Naive thymus-derived CD8-positive, alpha-beta T cell (primary cell): ENCODE data around the gene CLIP4. TPM values are rescaled to one million over a fixed set of nuclear protein-coding genes. Genes with fewer than 3 reads are reported as not detected.

Experiments
- ATAC-seq, 2 donors: fragments of 150-1000 bp; cut with Tn5 transposase in 1 of 2; sonication (Bioruptor Pico), chemical (Tn5 transposase) in 1 of 2; 1 replicate in 1 of 2; 2 replicates in 1 of 2; pipeline ENCODE4 v1.10.0; 2021; ENCODE audit warnings: mild to moderate bottlenecking in 2 of 2, moderate library complexity in 2 of 2
- POLR2A ChIA-PET: fragments of 350-600 bp; sonication (Branson Sonifier 250); formaldehyde crosslinking; loops from one replicate; lab custom pipeline; 2021; ENCODE audit warnings: antibody characterized with exemption; lab: Charles Lee
- DNase-seq, 10 donors: peaks; one replicate each; pipeline versions ENCODE4 v3.0.0 to v3.0.0-alpha.2; 2020 to 2022
- H3K27ac Mint-ChIP-seq, 10 donors: one replicate each; pipeline ENCODE4 v1.8.0; 2020 to 2022; ENCODE audit warnings: mild to moderate bottlenecking in 10 of 10, mixed read lengths in 10 of 10, moderate library complexity in 4 of 10, inconsistent platforms in 1 of 10
- H3K27me3 Mint-ChIP-seq, 5 donors: one replicate each; pipeline ENCODE4 v1.8.0; 2021 to 2022; ENCODE audit warnings: mixed read lengths in 5 of 5
- H3K36me3 Mint-ChIP-seq, 3 donors: one replicate each; pipeline ENCODE4 v1.8.0; 2020 to 2022; ENCODE audit warnings: mixed read lengths in 3 of 3, mild to moderate bottlenecking in 2 of 3, inconsistent platforms in 1 of 3
- H3K4me1 Mint-ChIP-seq, 4 donors: one replicate each; pipeline ENCODE4 v1.8.0; 2021 to 2022; ENCODE audit warnings: mixed read lengths in 4 of 4
- H3K4me3 Mint-ChIP-seq, 10 donors: one replicate each; pipeline ENCODE4 v1.8.0; 2020 to 2022; ENCODE audit warnings: mild to moderate bottlenecking in 10 of 10, mixed read lengths in 10 of 10, moderate library complexity in 6 of 10, inconsistent platforms in 1 of 10
- H3K9me3 Mint-ChIP-seq, 9 donors: one replicate each; pipeline ENCODE4 v1.8.0; 2020 to 2022; ENCODE audit warnings: mixed read lengths in 9 of 9, mild to moderate bottlenecking in 3 of 9, inconsistent platforms in 1 of 9, moderate library complexity in 1 of 9
- polyA plus RNA-seq, 3 donors: library from polyadenylated mRNA; unstranded; fragments of 300-500 nt; fragmentation: Illumina TruSeq; gene quantifications; one replicate each; pipeline ENCODE4 v1.2.3, GENCODE V29; 2021
- total RNA-seq, 8 experiments: library from RNA in 2 of 8; stranded (reverse) in 2 of 8; gene quantifications; one replicate each; pipeline ENCODE4 v1.2.3 and lab custom pipeline; 2021 to 2026

Gene CLIP4
- total and polyA plus RNA-seq, 5 experiments from 2014 or later = 18.7 to 59.0 (median 20.6) TPM

DNA sequence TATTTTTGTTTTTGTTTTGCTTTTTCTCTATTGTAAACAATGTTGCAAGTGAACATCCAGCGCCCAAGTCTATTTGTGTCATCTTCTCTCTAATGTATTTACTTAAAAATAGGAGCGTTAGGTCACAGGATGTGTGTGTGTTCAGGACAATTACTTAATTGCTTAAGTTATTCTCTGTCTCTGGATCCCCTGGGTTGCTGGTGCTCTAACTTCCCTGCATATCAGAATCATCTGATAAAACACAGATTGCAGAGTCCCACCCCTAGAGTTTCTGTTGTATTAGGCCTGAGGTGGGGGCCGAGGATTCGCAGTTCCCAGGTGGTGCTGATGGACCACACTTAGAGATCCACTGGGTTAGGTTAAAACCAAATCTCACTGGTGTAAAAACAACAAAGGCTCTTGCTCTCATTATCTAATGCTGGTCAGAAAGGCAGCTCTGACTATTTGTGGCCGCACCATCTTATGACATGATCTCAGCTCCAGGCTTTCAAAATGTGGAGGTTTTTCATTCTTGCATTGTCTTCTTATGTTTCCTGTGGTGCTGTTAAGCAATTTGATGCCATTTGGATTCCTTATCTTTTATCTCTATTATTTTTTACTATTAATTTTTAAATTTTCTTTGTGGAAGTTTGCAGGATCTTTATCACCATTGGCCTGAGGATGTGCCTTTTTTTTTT is 87.7 kb downstream of the CLIP4 start:
- no peak overlapping the region for H3K27ac Mint-ChIP-seq
- H3K4me3 Mint-ChIP-seq = no peak overlapping the region
- H3K36me3 Mint-ChIP-seq = peaks cover 0 to 31% (median 0%) of the 10 kb centered on the region in 3 donors
- POLR2A ChIA-PET = no interaction called here
- H3K27me3 Mint-ChIP-seq = no peaks in the 10 kb centered on the region
- DNase-seq = no peak
- no peaks in the 10 kb centered on the region for H3K9me3 Mint-ChIP-seq
- no peak for ATAC-seq
- peaks cover 0 to 2% (median 0%) of the 10 kb centered on the region in 4 donors for H3K4me1 Mint-ChIP-seq

DNA sequence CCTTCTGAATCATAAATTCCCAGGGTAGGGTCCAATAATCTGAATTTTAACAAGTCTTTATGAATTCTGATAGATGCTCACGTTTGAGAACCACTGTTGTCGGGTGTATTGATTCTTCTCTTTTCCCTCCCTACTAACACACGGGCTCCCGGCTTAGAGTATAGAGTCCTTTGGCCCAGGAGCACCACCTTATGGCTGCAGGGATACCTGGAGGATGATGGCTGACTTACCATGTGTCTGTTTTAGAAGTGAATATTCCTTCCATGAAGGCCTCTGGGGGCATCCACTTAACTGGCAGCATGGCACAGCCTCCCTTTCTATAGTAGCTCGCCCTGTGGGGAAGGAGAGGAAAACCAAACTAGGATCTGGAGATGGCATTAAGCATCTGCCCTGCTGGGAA is 91.7 kb downstream of the CLIP4 start:
- peaks cover 0 to 2% (median under 1%) of the 10 kb centered on the region in 4 donors for H3K4me1 Mint-ChIP-seq
- H3K27ac Mint-ChIP-seq = peak overlapping the region in 2 of 10 donors; percentile 39 to 41
- peaks cover 0 to 33% (median 3%) of the 10 kb centered on the region in 3 donors for H3K36me3 Mint-ChIP-seq
- H3K27me3 Mint-ChIP-seq = no peaks in the 10 kb centered on the region
- no peak overlapping the region for H3K4me3 Mint-ChIP-seq
- ATAC-seq (no peak), DNase-seq (no peak)
- POLR2A ChIA-PET = no interaction called here
- H3K9me3 Mint-ChIP-seq = no peaks in the 10 kb centered on the region

DNA sequence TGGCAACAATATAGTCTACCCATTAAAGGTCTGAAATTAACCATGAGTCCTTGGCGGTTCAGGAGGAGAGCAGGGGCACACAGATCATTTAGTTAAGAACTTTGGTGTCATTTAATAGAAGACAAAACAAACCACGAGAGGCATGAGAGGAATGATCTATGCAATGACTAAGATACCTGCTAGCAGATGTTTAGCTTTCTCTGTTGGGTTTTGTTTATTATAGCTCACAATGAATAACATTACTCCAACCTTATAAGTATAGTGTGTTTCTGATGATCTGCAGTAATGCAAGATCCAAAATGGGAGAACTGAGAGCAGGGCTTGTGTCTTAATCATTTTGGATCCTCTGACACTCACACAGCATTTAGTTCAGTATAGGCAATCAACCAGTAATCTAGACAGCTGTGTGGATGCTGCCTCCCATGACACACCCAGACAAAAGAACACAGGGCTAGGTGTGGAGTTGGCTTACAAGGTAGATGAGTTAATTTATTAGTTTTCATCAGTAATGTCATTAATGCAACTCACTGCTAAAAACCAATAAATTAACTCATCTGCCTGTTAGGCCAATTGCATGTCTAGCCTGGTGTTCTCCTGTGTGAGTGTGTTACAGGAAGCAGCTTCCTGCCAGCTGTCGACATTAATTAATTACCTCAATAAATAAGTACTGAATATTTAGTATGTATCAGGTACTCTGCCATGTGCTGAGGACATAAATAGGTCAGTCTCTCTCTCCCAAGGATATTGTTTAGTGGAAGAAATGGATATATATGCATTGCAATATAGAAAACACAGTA is 92.3 kb downstream of the CLIP4 start:
- no peak for ATAC-seq
- peak overlapping the region in 2 of 10 donors; percentile 21 to 41 for H3K27ac Mint-ChIP-seq
- H3K4me3 Mint-ChIP-seq = no peak overlapping the region

GRCh38 chr2:29209551-29209950 is 94.3 kb downstream of the CLIP4 start:
- DNase-seq (no peak), ATAC-seq (no peak)
- Mint-ChIP-seq H3K4me3 (no peak overlapping the region), H3K36me3 (peaks cover 0 to 21% (median 3%) of the 10 kb centered on the region in 3 donors), H3K4me1 (peaks cover 0 to 6% (median 3%) of the 10 kb centered on the region in 4 donors), H3K9me3 (no peaks in the 10 kb centered on the region), H3K27me3 (no peaks in the 10 kb centered on the region), H3K27ac (no peak overlapping the region)
- POLR2A ChIA-PET = no interaction called here

More for the DNA sequence above, 92.3 kb downstream of the CLIP4 start:
- H3K27me3 Mint-ChIP-seq = no peaks in the 10 kb centered on the region
- H3K9me3 Mint-ChIP-seq = no peaks in the 10 kb centered on the region
- DNase-seq = no peak
- H3K36me3 Mint-ChIP-seq = peaks cover 0 to 32% (median 3%) of the 10 kb centered on the region in 3 donors
- peaks cover 0 to 5% (median 1%) of the 10 kb centered on the region in 4 donors for H3K4me1 Mint-ChIP-seq
- POLR2A ChIA-PET = no interaction called here

DNA sequence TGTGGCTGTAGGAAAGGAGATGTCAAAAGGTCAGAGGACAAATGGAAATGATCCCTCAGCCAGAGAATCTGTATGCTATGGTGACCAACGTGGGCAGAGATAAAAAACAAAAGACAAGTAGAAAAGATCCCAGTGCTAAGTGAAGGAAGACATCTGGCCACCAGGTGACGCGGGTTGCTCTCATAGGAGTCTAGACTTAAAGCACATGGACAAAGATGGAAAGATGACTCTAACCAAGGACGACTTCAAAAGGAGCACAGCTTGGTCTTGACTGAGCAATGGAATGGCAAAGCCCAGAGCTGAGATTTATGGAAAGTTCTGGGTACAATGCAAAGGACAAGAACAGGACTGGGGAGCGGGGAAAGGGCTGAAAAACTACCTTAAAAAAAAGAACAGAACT is 96.8 kb downstream of the CLIP4 start:
- DNase-seq = no peak
- Mint-ChIP-seq H3K4me1 (peaks cover 0 to 6% (median 2%) of the 10 kb centered on the region in 4 donors), H3K4me3 (no peak overlapping the region), H3K27me3 (no peaks in the 10 kb centered on the region), H3K27ac (no peak overlapping the region), H3K9me3 (no peaks in the 10 kb centered on the region), H3K36me3 (peaks cover 0 to 9% (median 3%) of the 10 kb centered on the region in 3 donors)
- ATAC-seq = no peak
- POLR2A ChIA-PET = no interaction called here

- Mint-ChIP-seq H3K27ac (peak overlapping the region in 3 of 10 donors; percentile 49 to 73 (median 66)), H3K4me1 (peaks cover 0 to 6% (median 2%) of the 10 kb centered on the region in 4 donors), H3K9me3 (no peaks in the 10 kb centered on the region), H3K36me3 (peaks cover 0 to 3% (median 0%) of the 10 kb centered on the region in 3 donors), H3K4me3 (no peak overlapping the region), H3K27me3 (no peaks in the 10 kb centered on the region)
- no peak for DNase-seq
- POLR2A ChIA-PET = no interaction called here
- no peak for ATAC-seq
Measured at GRCh38 chr2:29213888-29214291, 98.7 kb downstream of the CLIP4 start.

- Mint-ChIP-seq H3K4me3 (no peak overlapping the region), H3K9me3 (no peaks in the 10 kb centered on the region), H3K27ac (no peak overlapping the region), H3K4me1 (peaks cover 0 to 6% (median 2%) of the 10 kb centered on the region in 4 donors), H3K36me3 (peaks cover 0 to 3% (median 0%) of the 10 kb centered on the region in 3 donors), H3K27me3 (no peaks in the 10 kb centered on the region)
- no peak for DNase-seq
- no peak for ATAC-seq
- POLR2A ChIA-PET = no interaction called here
Measured at GRCh38 chr2:29215073-29215472, 99.9 kb downstream of the CLIP4 start.

DNA sequence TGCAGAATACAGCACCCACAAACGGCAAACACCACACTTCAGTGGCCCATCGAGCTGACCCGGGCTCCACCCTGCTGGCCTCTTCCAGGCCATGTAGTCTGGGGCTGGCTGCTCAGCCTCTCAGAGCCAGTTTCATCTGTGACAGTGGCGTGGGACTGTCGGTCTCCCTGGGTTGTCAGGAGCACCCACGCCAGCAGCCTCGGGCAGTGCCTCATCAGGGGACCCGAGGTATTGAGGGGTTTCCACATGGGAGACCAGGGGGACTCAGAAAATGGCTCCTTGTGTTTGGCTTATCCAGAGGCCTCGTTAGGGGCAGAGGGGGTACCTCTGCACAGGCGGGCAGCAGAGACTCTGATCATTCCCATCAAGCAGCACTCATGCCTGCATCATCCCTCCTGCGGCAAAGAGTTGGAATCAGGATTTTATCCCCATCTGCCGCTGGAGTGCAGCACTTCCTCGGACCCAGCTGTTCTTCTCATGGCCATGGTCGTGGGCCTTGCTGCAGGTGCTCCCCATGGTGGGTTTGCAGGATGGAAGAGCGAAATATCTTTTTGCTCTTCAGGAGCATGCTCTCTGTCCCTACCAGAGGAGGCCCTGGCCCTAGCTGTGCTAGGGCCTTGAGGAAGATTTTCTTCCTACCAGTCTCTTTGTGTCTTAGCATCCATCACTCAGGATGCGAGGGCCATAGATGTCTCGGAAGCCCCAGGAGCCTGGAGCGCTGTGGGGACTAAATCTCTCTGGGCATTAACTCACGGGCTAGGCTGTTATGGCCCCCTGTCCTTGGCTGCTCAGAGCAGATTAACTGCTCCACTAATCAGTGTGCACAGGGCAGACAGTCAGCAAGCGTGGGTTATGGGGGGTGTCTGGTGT is 100.8 kb downstream of the CLIP4 start:
- POLR2A ChIA-PET = no interaction called here

GRCh38 chr2:29216609-29216909 is 101.3 kb downstream of the CLIP4 start:
- Mint-ChIP-seq H3K4me1 (peaks cover 0 to 6% (median 2%) of the 10 kb centered on the region in 4 donors), H3K4me3 (no peak overlapping the region), H3K36me3 (peaks cover 0 to 3% (median 0%) of the 10 kb centered on the region in 3 donors), H3K27me3 (no peaks in the 10 kb centered on the region), H3K9me3 (no peaks in the 10 kb centered on the region), H3K27ac (no peak overlapping the region)
- DNase-seq = no peak
- POLR2A ChIA-PET = no interaction called here
- ATAC-seq = no peak

More for the DNA sequence above, 100.8 kb downstream of the CLIP4 start:
- Mint-ChIP-seq H3K9me3 (no peaks in the 10 kb centered on the region), H3K36me3 (peaks cover 0 to 3% (median 0%) of the 10 kb centered on the region in 3 donors), H3K27ac (no peak overlapping the region), H3K4me3 (no peak overlapping the region), H3K4me1 (peaks cover 0 to 6% (median 2%) of the 10 kb centered on the region in 4 donors), H3K27me3 (no peaks in the 10 kb centered on the region)
- no peak for DNase-seq
- ATAC-seq = no peak

GRCh38 chr2:29218071-29218470 is 102.9 kb downstream of the CLIP4 start:
- Mint-ChIP-seq H3K4me1 (peaks cover 0 to 4% (median under 1%) of the 10 kb centered on the region in 4 donors), H3K27ac (peak overlapping the region in 1 of 10 donors; percentile 7), H3K4me3 (no peak overlapping the region), H3K36me3 (no peaks in the 10 kb centered on the region), H3K9me3 (no peaks in the 10 kb centered on the region), H3K27me3 (no peaks in the 10 kb centered on the region)
- DNase-seq (peak in 1 of 10 donors; percentile 14), ATAC-seq (no peak)
- POLR2A ChIA-PET = no interaction called here

DNA sequence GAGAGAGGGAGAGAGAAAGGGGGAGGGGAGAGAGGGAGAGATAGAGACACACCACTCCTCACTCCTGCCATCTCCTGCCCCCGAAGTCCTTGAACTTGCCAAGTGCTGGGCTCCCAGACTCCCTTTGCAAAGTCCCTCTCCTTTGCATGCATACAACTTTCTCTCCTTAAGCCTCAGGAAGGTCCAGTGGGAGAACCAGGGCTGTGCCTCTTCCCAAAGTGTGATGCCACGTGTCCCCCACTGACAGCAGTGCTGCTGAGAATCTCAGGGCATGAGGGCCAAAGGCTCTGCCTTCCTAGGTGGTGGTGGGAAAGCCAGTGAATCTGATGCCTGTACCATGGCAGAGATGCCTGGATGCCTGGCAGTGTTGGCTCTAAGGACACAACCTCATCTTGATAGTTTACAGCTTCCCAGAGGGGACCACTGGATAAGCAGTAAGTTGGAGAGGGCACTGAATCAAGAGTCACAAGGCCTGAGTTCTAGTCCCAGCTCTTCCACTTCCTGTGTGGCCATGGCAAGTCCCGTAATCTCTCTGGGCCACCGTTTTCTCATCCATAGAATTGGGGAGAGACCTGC is 103.4 kb downstream of the CLIP4 start:
- ATAC-seq (no peak), DNase-seq (peak in 1 of 10 donors; percentile 7)
- H3K27ac Mint-ChIP-seq = peak overlapping the region in 1 of 10 donors; percentile 52
- POLR2A ChIA-PET = no interaction called here
- no peaks in the 10 kb centered on the region for H3K9me3 Mint-ChIP-seq
- no peaks in the 10 kb centered on the region for H3K27me3 Mint-ChIP-seq
- H3K36me3 Mint-ChIP-seq = no peaks in the 10 kb centered on the region
- no peak overlapping the region for H3K4me3 Mint-ChIP-seq
- H3K4me1 Mint-ChIP-seq = peaks cover 0 to 3% (median under 1%) of the 10 kb centered on the region in 4 donors

- Mint-ChIP-seq H3K27me3 (peaks cover 0 to under 1% (median 0%) of the 10 kb centered on the region in 5 donors), H3K36me3 (no peaks in the 10 kb centered on the region), H3K4me1 (no peaks in the 10 kb centered on the region), H3K27ac (no peak overlapping the region), H3K4me3 (no peak overlapping the region), H3K9me3 (no peaks in the 10 kb centered on the region)
- POLR2A ChIA-PET = no interaction called here
- DNase-seq = peak in 1 of 10 donors; percentile 11
- no peak for ATAC-seq
Measured at GRCh38 chr2:29219374-29219773, 104.2 kb downstream of the CLIP4 start.
